ENCODE data around the gene PRR35. TPM values are rescaled to one million over a fixed set of nuclear protein-coding genes. Genes with fewer than 3 reads are reported as not detected.

PRR35 gene
- total RNA-seq, 1 donor from 2014 or later: not detected

DNA sequence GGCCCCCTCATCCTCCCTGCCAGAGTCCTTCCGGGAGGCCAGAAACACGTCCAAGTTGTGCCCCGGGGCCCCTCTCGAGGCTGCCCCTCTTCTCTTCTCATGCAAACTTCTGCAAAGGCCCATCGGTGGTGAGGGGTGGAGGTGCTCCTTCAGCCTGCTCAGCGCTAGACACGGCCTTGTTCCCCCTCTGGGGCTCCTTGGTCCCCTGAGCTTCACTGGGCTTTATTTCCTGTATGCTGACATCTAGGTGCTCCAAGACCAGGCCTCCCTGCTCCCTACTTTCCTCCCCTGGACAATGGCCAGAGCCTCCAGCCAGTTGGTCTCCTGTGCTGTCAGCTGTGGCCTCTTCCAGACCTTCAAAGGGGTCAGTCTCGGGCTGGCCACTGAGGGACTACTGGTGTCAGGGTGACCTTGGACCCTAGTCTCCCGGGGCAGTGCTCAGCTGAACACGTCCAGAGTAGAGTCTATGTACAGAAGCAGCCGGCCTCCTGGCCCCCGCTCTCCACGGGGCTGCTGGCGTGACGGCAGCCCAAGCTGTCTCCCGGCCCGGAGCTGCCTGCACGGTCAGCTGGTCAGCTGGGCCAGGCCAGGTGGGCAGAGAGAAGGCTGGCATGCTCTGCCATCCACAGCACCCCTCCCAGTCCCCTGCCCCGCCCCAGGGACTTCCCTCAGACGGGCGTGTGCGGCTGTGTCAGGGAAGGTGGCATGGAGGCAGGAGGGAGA lies 1.7 kb upstream of the PRR35 start:
- H3K27ac Mint-ChIP-seq (ENCODE audit: unreplicated experiment): no peak overlapping the region
- H3K9me3 Mint-ChIP-seq (ENCODE audit: unreplicated experiment): no peaks in the 10 kb centered on the region
- TF ChIP-seq, protein P1, sequence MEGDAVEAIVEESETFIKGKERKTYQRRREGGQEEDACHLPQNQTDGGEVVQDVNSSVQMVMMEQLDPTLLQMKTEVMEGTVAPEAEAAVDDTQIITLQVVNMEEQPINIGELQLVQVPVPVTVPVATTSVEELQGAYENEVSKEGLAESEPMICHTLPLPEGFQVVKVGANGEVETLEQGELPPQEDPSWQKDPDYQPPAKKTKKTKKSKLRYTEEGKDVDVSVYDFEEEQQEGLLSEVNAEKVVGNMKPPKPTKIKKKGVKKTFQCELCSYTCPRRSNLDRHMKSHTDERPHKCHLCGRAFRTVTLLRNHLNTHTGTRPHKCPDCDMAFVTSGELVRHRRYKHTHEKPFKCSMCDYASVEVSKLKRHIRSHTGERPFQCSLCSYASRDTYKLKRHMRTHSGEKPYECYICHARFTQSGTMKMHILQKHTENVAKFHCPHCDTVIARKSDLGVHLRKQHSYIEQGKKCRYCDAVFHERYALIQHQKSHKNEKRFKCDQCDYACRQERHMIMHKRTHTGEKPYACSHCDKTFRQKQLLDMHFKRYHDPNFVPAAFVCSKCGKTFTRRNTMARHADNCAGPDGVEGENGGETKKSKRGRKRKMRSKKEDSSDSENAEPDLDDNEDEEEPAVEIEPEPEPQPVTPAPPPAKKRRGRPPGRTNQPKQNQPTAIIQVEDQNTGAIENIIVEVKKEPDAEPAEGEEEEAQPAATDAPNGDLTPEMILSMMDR (IDR thresholded peaks at IDR 0.05; ENCODE audit: unreplicated experiment): no peak
- no peaks in the 10 kb centered on the region for H3K36me3 Mint-ChIP-seq (ENCODE audit: low read depth, unreplicated experiment)
- DNase-seq (ENCODE audit: low spot score): no peak
- peaks cover 2% of the 10 kb centered on the region for H3K27me3 Mint-ChIP-seq (ENCODE audit: unreplicated experiment)
- H3K4me1 Mint-ChIP-seq (ENCODE audit: unreplicated experiment): peaks cover 2% of the 10 kb centered on the region
- H3K4me3 Mint-ChIP-seq (ENCODE audit: unreplicated experiment): no peak overlapping the region

GRCh38 chr16:559021-559380 lies 1.2 kb upstream of the PRR35 start:
- no peak for DNase-seq (ENCODE audit: low spot score)
- H3K9me3 Mint-ChIP-seq (ENCODE audit: unreplicated experiment): no peaks in the 10 kb centered on the region
- H3K27ac Mint-ChIP-seq (ENCODE audit: unreplicated experiment): no peak overlapping the region
- H3K27me3 Mint-ChIP-seq (ENCODE audit: unreplicated experiment): peaks cover 2% of the 10 kb centered on the region
- no peaks in the 10 kb centered on the region for H3K36me3 Mint-ChIP-seq (ENCODE audit: low read depth, unreplicated experiment)
- H3K4me3 Mint-ChIP-seq (ENCODE audit: unreplicated experiment): no peak overlapping the region
- TF ChIP-seq, protein P1 (IDR thresholded peaks at IDR 0.05; ENCODE audit: unreplicated experiment): no peak
- H3K4me1 Mint-ChIP-seq (ENCODE audit: unreplicated experiment): peaks cover 2% of the 10 kb centered on the region

GRCh38 chr16:559411-560203 lies 587 bp upstream of the PRR35 start:
- H3K4me3 Mint-ChIP-seq (ENCODE audit: unreplicated experiment): no peak overlapping the region
- DNase-seq (ENCODE audit: low spot score): no peak
- H3K27me3 Mint-ChIP-seq (ENCODE audit: unreplicated experiment): no peaks in the 10 kb centered on the region
- no peaks in the 10 kb centered on the region for H3K9me3 Mint-ChIP-seq (ENCODE audit: unreplicated experiment)
- no peak overlapping the region for H3K27ac Mint-ChIP-seq (ENCODE audit: unreplicated experiment)
- TF ChIP-seq, protein P1 (IDR thresholded peaks at IDR 0.05; ENCODE audit: unreplicated experiment): no peak
- H3K36me3 Mint-ChIP-seq (ENCODE audit: low read depth, unreplicated experiment): no peaks in the 10 kb centered on the region
- no peaks in the 10 kb centered on the region for H3K4me1 Mint-ChIP-seq (ENCODE audit: unreplicated experiment)

- no peak overlapping the region for H3K4me3 Mint-ChIP-seq (ENCODE audit: unreplicated experiment)
- H3K27ac Mint-ChIP-seq (ENCODE audit: unreplicated experiment): no peak overlapping the region
- H3K4me1 Mint-ChIP-seq (ENCODE audit: unreplicated experiment): no peaks in the 10 kb centered on the region
- H3K36me3 Mint-ChIP-seq (ENCODE audit: low read depth, unreplicated experiment): no peaks in the 10 kb centered on the region
- H3K9me3 Mint-ChIP-seq (ENCODE audit: unreplicated experiment): no peaks in the 10 kb centered on the region
- no peak for DNase-seq (ENCODE audit: low spot score)
- no peaks in the 10 kb centered on the region for H3K27me3 Mint-ChIP-seq (ENCODE audit: unreplicated experiment)
- TF ChIP-seq, protein P1 (IDR thresholded peaks at IDR 0.05; ENCODE audit: unreplicated experiment): no peak
Observed at GRCh38 chr16:560701-561412, 663 bp downstream of the PRR35 start.
